ENCODE measurements around the gene HOXB1.
A peak's percentile ranks its signal among the peaks of the same experiment; 100 is the strongest.

Gene HOXB1

DNA sequence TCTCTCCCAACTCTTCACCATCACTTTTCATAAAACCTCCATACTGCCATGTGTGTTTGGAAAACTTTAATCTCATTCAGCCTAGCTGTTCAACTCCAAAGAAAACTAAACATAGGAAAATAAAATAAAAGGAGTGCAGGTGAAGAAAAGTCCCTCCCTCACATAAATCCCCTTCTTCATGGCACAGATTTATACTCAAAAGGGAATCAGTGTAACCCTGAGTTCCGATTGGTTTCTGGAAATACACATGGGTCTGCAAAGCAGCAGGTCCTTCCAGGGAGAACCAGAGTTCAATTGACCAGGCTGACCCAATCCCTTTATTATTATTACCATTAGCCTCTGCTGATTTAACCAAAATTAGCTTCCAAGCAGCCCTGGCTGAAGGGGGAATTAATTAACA is 23.0 kb upstream of the HOXB1 start:
- DNase-seq, result no peak

DNA sequence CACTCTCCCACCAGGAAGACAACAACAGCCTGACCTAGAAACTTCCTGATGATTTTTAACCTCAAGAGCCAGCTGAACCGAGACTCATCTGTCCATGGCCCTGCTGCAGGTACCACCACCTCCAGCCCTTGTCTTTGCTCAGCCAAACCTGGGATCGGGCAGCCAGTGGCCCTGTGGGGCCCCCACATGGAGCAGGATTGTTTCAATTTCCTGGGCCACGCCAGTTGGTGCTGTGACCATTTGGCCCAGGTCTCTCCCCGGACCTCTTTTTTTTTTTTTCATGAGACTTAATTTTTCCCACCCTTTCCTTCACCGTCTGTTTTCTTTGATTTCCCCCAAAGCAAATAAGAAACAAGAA is 22.4 kb upstream of the HOXB1 start:
- DNase-seq, result no peak

- no peak for DNase-seq
Observed at GRCh38 chr17:48552466-48553189, 21.8 kb upstream of the HOXB1 start.

GRCh38 chr17:48551596-48552465 is 21.0 kb upstream of the HOXB1 start:
- no peak for DNase-seq

DNA sequence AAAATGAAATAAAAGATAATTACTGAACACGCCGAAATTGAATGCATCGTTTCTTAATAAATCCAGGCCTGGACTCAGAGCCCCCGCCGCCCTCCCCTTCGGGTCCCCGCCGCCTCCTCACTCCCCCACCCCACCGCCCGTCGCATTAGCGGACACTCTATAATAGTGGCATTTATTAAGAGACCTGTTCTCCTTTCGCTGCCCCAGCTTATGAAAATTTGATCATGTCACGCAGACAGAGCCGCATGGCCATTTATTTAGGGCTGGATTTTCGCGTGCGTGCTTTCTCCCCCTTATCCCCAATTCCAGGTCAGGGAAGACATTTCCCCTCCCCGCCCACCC is 20.4 kb upstream of the HOXB1 start:
- no peak for DNase-seq

DNA sequence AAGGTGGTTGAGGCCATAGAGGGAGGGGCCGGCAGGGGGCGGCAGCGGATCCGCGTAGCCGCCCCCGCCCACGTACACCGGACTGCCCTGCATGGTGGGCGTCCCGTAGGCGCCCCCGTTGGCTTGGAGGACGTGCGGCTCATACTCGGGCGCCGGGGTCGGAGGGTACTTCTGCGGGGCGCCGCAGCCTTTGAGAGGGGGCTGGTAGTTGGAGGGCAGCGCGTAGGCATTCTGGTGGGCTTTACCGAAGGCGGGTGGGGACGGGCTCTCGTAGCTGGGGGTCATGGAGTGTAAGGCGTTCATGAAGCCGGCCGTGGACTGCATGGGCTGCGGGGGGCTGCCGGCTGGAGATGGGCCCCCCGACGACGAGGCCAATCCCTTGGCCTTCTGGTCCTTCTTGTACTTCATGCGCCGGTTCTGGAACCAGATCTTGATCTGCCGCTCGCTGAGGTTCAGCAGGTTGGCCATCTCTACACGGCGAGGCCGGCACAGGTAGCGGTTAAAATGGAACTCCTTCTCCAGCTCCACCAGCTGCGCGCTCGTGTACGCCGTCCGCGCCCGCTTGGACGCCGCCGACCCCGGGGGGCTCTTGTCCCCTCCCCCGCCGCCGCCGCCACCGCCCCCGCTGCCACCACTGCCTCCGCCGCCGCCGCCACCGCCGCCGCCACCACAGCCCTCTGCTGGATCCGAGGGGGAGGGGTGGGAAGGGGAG is 19.8 kb upstream of the HOXB1 start:
- DNase-seq, result no peak

DNA sequence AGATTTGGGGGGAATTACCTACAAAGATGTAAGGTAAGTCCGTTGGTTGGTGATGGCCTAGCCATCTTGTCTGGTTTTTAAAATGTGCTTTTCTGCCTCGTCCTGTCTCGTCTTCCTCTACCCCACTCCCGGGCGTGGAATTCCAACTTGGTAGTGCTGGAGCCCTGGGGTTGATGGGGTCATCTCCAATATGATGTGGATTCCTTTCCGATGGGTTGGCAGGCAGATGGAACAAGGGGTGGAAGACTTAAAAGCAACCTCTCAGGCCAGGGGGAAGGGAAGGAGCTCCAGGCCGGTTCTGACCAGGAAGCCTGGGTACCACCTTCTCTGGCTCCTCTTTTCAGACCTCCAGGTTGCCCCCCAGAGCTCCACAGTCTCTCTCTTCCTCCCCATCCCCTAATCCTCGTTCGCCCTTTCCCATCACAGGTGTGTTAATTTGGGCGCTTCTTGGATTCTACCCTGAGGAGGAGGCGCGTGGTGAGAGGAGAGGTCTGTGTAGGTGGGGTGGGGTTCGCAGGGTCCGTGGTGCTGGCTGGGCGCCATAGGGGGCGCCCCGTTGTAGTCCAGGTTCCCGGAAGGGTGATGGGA is 19.2 kb upstream of the HOXB1 start:
- no peak for DNase-seq

DNA sequence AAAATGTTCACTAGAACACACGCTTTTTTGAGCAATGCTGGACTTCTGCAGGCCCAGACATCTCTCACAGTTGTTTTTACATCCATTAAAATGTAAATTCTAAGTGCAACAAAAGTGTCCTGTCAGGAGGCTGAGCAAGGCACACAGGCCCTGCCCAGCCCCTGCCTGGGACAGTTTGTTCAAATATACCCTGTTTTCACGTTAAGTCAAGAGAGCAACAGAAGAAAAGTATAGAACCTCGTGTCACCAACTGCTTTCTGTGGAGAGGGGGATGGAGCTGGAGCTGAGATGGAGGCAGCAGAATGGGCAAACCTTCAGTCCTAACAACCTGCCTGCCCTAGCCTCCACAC is 18.4 kb upstream of the HOXB1 start:
- DNase-seq, result no peak

DNA sequence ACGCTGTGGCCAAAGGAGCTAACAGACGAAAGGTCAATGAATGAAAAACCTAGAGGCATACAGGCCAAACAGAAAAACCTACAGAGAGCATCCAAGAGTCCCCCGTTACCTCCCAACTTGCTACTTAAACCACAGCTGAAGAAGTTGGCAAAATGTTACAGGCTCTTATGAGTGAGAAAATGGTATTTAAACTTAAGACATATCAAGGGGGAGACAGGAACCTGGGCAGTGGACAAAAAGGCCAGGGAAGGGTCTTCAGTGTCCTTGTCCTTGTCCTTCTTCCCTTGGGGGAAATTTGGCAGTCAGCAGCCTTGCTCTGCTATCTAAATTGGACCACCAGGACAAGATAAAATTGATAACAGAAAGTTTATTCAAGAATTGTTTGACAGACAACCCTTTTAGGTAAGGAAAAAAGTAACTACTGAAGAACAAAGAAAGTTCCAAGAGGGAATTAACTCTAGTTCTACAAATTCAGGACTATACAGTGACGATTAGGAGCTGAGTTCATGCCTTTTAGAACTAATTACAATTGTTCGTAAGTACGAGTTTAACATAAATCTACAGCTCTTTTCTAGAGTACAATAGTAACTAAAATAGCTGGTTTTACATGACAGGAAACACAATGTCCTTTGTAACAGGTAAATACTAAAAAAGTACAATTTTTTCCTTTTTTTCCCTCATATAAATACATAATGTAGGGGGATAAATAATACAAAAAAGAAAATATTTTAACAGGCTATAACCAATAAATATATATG is 17.9 kb upstream of the HOXB1 start:
- DNase-seq, result no peak

GRCh38 chr17:48547808-48548522 is 17.2 kb upstream of the HOXB1 start:
- DNase-seq, result peak in 1 of 5 experiments; percentile 62

- peak in 1 of 5 experiments; percentile 38 for DNase-seq
Observed at GRCh38 chr17:48546924-48547807, 16.4 kb upstream of the HOXB1 start.

- no peak for DNase-seq
Observed at GRCh38 chr17:48546137-48546923, 15.5 kb upstream of the HOXB1 start.

DNA sequence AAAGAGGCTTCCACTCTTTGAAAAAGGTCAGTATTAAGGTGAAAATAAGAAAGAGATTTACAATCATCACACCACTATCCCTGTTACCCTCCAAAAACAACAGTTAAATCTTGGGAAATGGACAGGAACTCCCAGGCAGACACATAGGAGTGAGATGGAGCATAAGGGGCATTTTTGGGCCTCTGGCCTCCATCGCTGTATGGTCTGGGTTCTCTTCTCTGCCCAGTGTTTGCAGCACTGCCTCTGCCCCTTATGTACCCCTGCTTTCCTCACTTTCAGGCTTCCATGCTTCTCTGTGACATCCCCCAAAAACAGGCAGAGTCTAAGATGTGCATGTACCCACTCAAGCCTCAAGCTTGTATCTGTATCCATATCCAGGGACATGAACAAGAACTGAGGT is 14.7 kb upstream of the HOXB1 start:
- no peak for DNase-seq

DNA sequence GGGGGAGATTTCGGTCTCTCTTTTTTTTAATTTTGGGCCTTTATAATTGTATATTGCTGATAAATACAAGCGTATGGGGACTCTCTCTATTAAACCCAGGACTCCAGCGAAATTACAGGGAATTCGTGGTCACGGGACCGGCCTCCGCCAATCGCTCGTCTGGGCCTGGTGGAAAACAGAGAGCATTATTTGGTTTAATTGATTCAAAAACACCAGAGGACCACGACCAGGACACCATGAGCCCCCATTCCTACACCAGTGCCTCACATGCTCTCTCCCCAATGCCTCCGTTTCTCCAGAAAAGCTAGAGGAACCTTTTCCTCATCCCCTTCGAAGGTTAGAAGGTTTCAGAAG is 14.2 kb upstream of the HOXB1 start, which contains the start of gene HOXB2:
Gene HOXB2, minus strand, starts transcription at position 88 of the 354 bp plus-strand sequence. CDS start 198 bp downstream, outside the sequence.
- DNase-seq, result no peak

- peak in 3 of 5 experiments; percentile 16 to 26 (median 19) for DNase-seq
Observed at GRCh38 chr17:48544349-48545021, 13.7 kb upstream of the HOXB1 start.

DNA sequence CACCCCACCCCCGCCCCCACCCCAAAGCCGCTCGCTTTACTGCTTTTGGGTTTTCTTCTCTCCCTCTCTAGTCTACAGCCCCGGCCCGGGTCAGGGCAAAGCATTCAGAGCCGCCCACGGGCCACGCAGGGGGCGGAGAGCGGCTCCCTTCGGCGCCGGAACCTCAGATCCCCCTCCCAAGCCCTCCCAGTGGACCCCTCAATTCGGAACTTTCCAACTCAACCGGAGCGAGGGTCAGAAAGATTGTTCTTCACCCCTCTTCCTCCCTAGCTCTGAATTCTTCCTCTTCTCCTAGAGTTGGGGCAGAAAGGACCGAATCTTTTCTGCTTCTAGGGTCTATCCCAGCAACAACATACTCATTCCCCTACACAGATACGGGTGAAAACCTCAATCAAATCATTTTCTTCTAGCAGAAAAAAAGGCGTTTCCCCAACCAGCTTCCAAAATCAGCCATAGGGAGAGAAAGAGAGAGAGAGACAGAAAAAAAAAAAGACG is 13.1 kb upstream of the HOXB1 start:
- DNase-seq, result peak in 1 of 5 experiments; percentile 13

- peak in 4 of 5 experiments; percentile 22 to 63 (median 41) for DNase-seq
Observed at GRCh38 chr17:48543107-48543853, 12.5 kb upstream of the HOXB1 start.

DNA sequence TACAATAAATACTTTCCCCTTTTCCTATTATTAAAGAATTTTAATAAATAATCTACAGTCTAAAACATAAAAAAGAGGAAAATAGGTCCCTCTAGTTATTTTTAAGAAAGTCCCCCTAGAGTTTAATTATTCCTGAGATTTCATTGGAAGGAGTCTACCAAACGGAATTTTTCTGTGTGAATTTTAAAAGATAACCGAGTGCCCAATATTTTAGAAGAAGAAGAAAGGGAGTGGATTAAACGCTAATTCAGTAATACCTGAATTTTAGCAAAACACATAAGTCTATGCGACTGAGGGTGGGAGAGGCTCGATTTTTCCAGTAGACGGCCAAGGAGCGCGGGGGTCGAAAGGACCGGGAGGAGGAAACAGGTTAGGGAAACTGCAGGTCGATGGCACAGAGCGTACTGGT is 11.9 kb upstream of the HOXB1 start:
- no peak for DNase-seq

All from T-helper 2 cell (primary cell).